ENCODE results near the gene TBC1D9B. TPM values are rescaled to one million over a fixed set of nuclear protein-coding genes. Genes with fewer than 3 reads are reported as not detected.

TBC1D9B gene
- polyA plus RNA-seq, 4 donors = 87.5 to 141 (median 109) TPM

Other genes starting within 250 kb of the TBC1D9B start
- gene CBY3, start 226.9 kb downstream of the TBC1D9B start, polyA plus RNA-seq (ENCODE audit: insufficient read length in 4 of 4) = 1 to 10 TPM in 2 of 4 donors, under 1 TPM in 1, not detected in 1; 0.81 to 2.1 (median 1.1) TPM
- 100 to 1,000 TPM; 468 to 603 (median 522) TPM for gene CANX, start 208.9 kb downstream of the TBC1D9B start, polyA plus RNA-seq (ENCODE audit: insufficient read length in 4 of 4)
- 10 to 100 TPM; 35.7 to 55.3 (median 42.8) TPM for gene MAML1, start 175.1 kb downstream of the TBC1D9B start, polyA plus RNA-seq (ENCODE audit: insufficient read length in 4 of 4)
- gene LTC4S, start 113.9 kb downstream of the TBC1D9B start, polyA plus RNA-seq (ENCODE audit: insufficient read length in 4 of 4) = 1 to 10 TPM; 2.0 to 6.5 (median 5.3) TPM
- 100 to 1,000 TPM; 161 to 189 (median 175) TPM for gene MGAT4B, start 101.0 kb downstream of the TBC1D9B start, polyA plus RNA-seq (ENCODE audit: insufficient read length in 4 of 4)
- gene SQSTM1, start 87.0 kb downstream of the TBC1D9B start, polyA plus RNA-seq (ENCODE audit: insufficient read length in 4 of 4) = 100 to 1,000 TPM in 3 of 4 donors, 10 to 100 TPM in 1; 91.2 to 125 (median 114) TPM
- gene MRNIP, start 49.1 kb downstream of the TBC1D9B start, polyA plus RNA-seq (ENCODE audit: insufficient read length in 4 of 4) = 10 to 100 TPM; 29.0 to 57.2 (median 39.6) TPM
- 10 to 100 TPM; 71.0 to 77.0 (median 74.7) TPM for gene RNF130, start 163.9 kb upstream of the TBC1D9B start, polyA plus RNA-seq (ENCODE audit: insufficient read length in 4 of 4)